ENCODE measurements around the gene CDKN1A. TPM values are rescaled to one million over a fixed set of nuclear protein-coding genes. Genes with fewer than 3 reads are reported as not detected.

Gene CDKN1A
- total RNA-seq, 1 donor from 2014 or later: 45.3 TPM

DNA sequence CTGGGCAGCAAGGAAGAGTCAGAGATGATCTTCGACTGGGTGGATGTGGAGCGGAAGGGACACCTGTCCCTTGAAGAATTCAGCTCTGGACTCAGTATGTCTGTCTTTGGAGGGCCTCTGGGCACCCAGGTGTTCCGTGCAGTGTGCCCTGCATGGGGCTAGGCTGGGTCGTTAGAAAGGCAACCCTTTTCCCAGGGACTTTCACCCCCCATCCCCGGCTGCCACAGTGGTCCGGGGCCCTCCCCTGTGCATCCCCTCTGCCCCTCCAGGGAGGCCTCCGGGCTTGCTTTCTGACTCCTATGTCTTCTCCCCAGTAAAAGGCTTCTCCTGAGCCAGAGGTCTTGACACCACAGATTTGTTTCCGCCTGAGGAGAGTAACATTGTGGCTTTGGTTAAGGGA lies 35.3 kb downstream of the CDKN1A start:
- intact Hi-C loops (cut with micrococcal nuclease): no loop called here
- no peaks in the 10 kb centered on the region for H3K9me3 Mint-ChIP-seq
- DNase-seq (ENCODE audit: low spot score): no peak

GRCh38 chr6:36714511-36714910 lies 36.0 kb downstream of the CDKN1A start:
- Mint-ChIP-seq H3K27ac (no peak overlapping the region), H3K27me3 (ENCODE audit: low read depth) (peaks cover 3% of the 10 kb centered on the region), H3K9me3 (no peaks in the 10 kb centered on the region), H3K4me1 (ENCODE audit: low read depth) (no peaks in the 10 kb centered on the region), H3K36me3 (ENCODE audit: low read depth) (no peaks in the 10 kb centered on the region), H3K4me3 (ENCODE audit: low read depth) (no peak overlapping the region)
- intact Hi-C loops (cut with micrococcal nuclease): no loop called here
- no peak for DNase-seq (ENCODE audit: low spot score)

More for the DNA sequence above, 35.3 kb downstream of the CDKN1A start:
- Mint-ChIP-seq H3K27me3 (ENCODE audit: low read depth) (peaks cover 3% of the 10 kb centered on the region), H3K27ac (no peak overlapping the region), H3K4me3 (ENCODE audit: low read depth) (no peak overlapping the region), H3K4me1 (ENCODE audit: low read depth) (no peaks in the 10 kb centered on the region), H3K36me3 (ENCODE audit: low read depth) (no peaks in the 10 kb centered on the region)

DNA sequence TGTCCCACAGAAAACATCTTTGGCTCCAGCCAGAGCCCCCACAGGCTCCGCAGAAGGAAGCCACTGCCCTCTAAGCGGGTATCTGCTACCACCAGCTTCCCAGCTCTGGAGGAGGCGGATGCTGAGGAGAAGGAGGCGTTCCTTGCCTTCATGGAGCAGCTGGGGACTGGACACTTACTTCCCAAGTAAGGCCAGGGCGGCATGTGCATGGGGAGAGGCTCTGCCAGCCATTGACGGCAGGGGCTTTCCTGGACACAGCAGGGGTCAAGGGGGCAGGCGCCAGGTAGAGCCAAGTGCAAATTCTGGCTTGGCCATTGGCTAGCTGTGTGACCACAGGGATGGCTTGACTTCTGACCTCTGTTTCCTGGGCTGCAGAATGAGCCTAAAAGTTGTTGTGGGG lies 37.0 kb downstream of the CDKN1A start:
- no peaks in the 10 kb centered on the region for H3K4me1 Mint-ChIP-seq (ENCODE audit: low read depth)
- H3K9me3 Mint-ChIP-seq: no peaks in the 10 kb centered on the region
- DNase-seq (ENCODE audit: low spot score): no peak
- no peaks in the 10 kb centered on the region for H3K36me3 Mint-ChIP-seq (ENCODE audit: low read depth)
- H3K4me3 Mint-ChIP-seq (ENCODE audit: low read depth): no peak overlapping the region
- H3K27ac Mint-ChIP-seq: no peak overlapping the region
- intact Hi-C loops (cut with micrococcal nuclease): no loop called here
- no peaks in the 10 kb centered on the region for H3K27me3 Mint-ChIP-seq (ENCODE audit: low read depth)

DNA sequence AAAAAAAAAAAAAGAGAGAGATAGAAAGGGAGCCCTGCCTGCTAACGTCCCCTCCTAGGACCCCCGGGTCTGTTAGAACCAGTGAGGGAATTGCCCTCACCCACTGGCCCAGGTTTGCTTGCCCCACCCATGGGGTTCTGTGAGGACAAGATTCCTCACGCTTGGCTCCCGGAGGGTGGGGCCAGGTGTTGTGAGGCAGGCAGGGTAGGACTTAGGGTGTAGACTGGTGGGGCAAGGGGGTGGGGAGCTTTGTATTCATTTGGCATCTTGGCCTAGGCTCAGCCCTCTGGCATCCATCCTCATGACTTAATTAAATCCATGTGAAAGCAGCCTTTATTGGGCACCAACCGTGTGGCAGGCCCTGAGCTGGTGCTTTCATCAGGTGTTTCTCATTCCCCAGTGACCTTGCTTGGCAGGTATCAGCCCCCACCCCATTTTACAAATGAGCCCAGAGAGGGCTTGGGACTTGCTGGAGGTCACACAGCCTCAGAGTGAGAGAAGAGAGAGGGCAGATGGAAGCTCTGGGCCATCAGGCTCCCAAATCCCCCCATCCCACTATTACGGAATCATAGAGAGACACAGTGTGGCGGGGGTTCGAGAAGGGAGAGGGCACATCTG lies 38.1 kb downstream of the CDKN1A start:
- H3K27me3 Mint-ChIP-seq (ENCODE audit: low read depth): no peaks in the 10 kb centered on the region
- H3K36me3 Mint-ChIP-seq (ENCODE audit: low read depth): no peaks in the 10 kb centered on the region
- no peak overlapping the region for H3K4me3 Mint-ChIP-seq (ENCODE audit: low read depth)
- no peak overlapping the region for H3K27ac Mint-ChIP-seq
- intact Hi-C loops (cut with micrococcal nuclease): no loop called here
- no peaks in the 10 kb centered on the region for H3K4me1 Mint-ChIP-seq (ENCODE audit: low read depth)
- DNase-seq (ENCODE audit: low spot score): no peak
- H3K9me3 Mint-ChIP-seq: no peaks in the 10 kb centered on the region

DNA sequence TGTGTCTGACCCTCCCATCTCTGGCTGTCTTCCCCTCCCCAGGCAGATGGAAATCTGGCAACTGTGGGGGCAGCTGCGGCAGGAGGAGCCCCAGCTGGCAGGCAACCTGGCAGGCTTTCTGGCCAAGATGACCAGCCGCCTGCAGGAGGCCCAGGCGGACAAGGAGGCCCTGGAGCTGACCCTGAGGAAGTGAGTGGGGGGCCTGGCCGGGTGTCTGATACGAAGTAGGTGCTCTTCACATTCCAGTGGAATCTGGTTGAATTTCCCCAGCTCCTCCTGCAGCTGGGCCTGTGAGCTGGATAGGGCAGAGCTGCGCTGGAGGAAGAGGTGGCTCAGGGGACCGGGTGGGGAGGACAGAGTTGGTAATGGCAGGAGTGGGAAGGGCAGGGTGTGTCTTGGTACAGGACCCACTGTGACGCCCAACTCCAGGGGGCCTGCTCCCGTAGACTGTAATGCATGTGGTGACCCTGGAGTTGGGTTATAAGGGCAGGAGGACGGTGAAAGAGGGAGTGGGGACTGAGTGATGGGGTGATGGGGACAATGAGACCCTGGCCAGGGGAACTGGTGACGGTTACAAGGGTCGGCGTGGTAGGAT lies 38.8 kb downstream of the CDKN1A start:
- Mint-ChIP-seq H3K36me3 (ENCODE audit: low read depth) (no peaks in the 10 kb centered on the region), H3K27ac (no peak overlapping the region), H3K4me3 (ENCODE audit: low read depth) (no peak overlapping the region), H3K27me3 (ENCODE audit: low read depth) (no peaks in the 10 kb centered on the region), H3K9me3 (no peaks in the 10 kb centered on the region), H3K4me1 (ENCODE audit: low read depth) (no peaks in the 10 kb centered on the region)
- no peak for DNase-seq (ENCODE audit: low spot score)
- intact Hi-C loops (cut with micrococcal nuclease): no loop called here

GRCh38 chr6:36717871-36718540 lies 39.5 kb downstream of the CDKN1A start:
- H3K4me1 Mint-ChIP-seq (ENCODE audit: low read depth): no peaks in the 10 kb centered on the region
- intact Hi-C loops (cut with micrococcal nuclease): no loop called here

DNA sequence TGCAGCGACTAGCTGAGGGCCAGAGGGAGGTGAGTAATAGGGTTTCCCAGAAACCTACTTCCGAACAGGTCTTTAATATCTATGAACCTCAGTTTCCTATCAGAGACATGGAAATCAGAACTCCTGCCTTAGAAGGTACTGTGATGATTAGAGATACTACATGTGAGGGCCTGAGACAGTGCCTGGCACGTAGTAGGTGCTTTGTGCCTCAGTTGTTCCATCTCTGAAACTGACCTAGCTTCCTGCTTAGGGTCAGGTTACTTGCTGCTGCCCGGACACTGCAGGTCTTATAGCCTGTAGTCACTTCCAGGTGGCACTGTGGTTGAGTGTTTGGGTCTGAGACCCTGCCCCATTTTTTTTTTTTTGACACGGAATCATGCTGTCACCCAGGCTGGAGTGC lies 40.0 kb downstream of the CDKN1A start:
- H3K4me1 Mint-ChIP-seq (ENCODE audit: low read depth): no peaks in the 10 kb centered on the region
- no peak for DNase-seq (ENCODE audit: low spot score)
- intact Hi-C loops (cut with micrococcal nuclease): no loop called here
- H3K9me3 Mint-ChIP-seq: no peaks in the 10 kb centered on the region
- no peaks in the 10 kb centered on the region for H3K27me3 Mint-ChIP-seq (ENCODE audit: low read depth)
- no peak overlapping the region for H3K4me3 Mint-ChIP-seq (ENCODE audit: low read depth)
- no peak overlapping the region for H3K27ac Mint-ChIP-seq
- H3K36me3 Mint-ChIP-seq (ENCODE audit: low read depth): no peaks in the 10 kb centered on the region

More at GRCh38 chr6:36717871-36718540, 39.5 kb downstream of the CDKN1A start:
- no peak for DNase-seq (ENCODE audit: low spot score)
- Mint-ChIP-seq H3K9me3 (no peaks in the 10 kb centered on the region), H3K27ac (no peak overlapping the region), H3K36me3 (ENCODE audit: low read depth) (no peaks in the 10 kb centered on the region), H3K27me3 (ENCODE audit: low read depth) (no peaks in the 10 kb centered on the region), H3K4me3 (ENCODE audit: low read depth) (no peak overlapping the region)

- Mint-ChIP-seq H3K4me3 (ENCODE audit: low read depth) (no peak overlapping the region), H3K4me1 (ENCODE audit: low read depth) (no peaks in the 10 kb centered on the region), H3K27me3 (ENCODE audit: low read depth) (no peaks in the 10 kb centered on the region), H3K27ac (no peak overlapping the region), H3K36me3 (ENCODE audit: low read depth) (no peaks in the 10 kb centered on the region), H3K9me3 (no peaks in the 10 kb centered on the region)
- DNase-seq (ENCODE audit: low spot score): no peak
- intact Hi-C loops (cut with micrococcal nuclease): no loop called here
Observed at GRCh38 chr6:36719126-36719525, 40.6 kb downstream of the CDKN1A start.

GRCh38 chr6:36720251-36721141 lies 42.0 kb downstream of the CDKN1A start:
- no peaks in the 10 kb centered on the region for H3K9me3 Mint-ChIP-seq
- H3K36me3 Mint-ChIP-seq (ENCODE audit: low read depth): no peaks in the 10 kb centered on the region
- H3K27me3 Mint-ChIP-seq (ENCODE audit: low read depth): no peaks in the 10 kb centered on the region
- H3K27ac Mint-ChIP-seq: no peak overlapping the region
- no peak overlapping the region for H3K4me3 Mint-ChIP-seq (ENCODE audit: low read depth)
- intact Hi-C loops (cut with micrococcal nuclease): no loop called here
- peaks cover 3% of the 10 kb centered on the region for H3K4me1 Mint-ChIP-seq (ENCODE audit: low read depth)
- DNase-seq (ENCODE audit: low spot score): no peak

GRCh38 chr6:36721369-36722140 lies 43.0 kb downstream of the CDKN1A start:
- H3K27ac Mint-ChIP-seq: no peak overlapping the region
- no peaks in the 10 kb centered on the region for H3K27me3 Mint-ChIP-seq (ENCODE audit: low read depth)
- intact Hi-C loops (cut with micrococcal nuclease): no loop called here
- no peak for DNase-seq (ENCODE audit: low spot score)
- H3K4me1 Mint-ChIP-seq (ENCODE audit: low read depth): peaks cover 3% of the 10 kb centered on the region
- H3K36me3 Mint-ChIP-seq (ENCODE audit: low read depth): no peaks in the 10 kb centered on the region
- no peak overlapping the region for H3K4me3 Mint-ChIP-seq (ENCODE audit: low read depth)
- H3K9me3 Mint-ChIP-seq: no peaks in the 10 kb centered on the region

DNA sequence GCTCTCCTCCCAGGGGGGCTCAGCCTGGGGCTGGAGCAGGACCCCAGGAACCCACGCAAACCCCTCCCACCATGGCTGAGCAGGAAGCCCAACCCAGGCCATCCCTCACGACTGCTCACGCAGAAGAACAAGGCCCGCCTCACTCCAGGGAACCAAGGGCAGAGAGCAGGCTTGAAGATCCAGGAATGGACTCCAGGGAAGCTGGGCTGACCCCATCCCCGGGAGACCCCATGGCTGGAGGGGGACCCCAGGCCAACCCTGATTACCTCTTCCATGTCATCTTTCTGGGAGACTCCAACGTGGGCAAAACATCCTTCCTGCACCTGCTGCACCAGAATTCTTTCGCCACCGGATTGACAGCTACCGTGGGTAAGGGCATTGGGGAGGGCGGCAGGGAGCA lies 43.9 kb downstream of the CDKN1A start:
- Mint-ChIP-seq H3K27ac (no peak overlapping the region), H3K36me3 (ENCODE audit: low read depth) (no peaks in the 10 kb centered on the region), H3K27me3 (ENCODE audit: low read depth) (no peaks in the 10 kb centered on the region), H3K9me3 (no peaks in the 10 kb centered on the region), H3K4me1 (ENCODE audit: low read depth) (peaks cover 9% of the 10 kb centered on the region), H3K4me3 (ENCODE audit: low read depth) (no peak overlapping the region)
- no peak for DNase-seq (ENCODE audit: low spot score)
- intact Hi-C loops (cut with micrococcal nuclease): no loop called here

DNA sequence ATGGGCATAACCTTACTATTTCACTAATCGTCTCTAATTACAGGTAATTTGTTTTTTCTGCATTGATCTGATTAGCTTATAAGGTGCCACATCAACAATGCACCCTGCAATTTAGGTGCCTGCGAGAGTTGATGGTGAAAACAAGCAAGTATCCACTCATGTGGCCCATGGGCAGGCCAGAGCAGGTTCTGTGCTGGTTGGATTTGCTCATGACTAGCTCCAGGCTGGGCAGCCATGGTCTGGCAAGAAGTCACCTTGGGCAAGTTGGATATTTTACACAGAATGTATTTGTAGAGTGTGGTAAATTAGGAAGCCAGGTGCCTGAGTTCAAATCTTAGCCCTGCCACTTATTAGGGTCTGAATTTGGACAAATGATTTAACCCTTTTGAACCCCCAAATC lies 44.4 kb downstream of the CDKN1A start:
- no peaks in the 10 kb centered on the region for H3K9me3 Mint-ChIP-seq
- intact Hi-C loops (cut with micrococcal nuclease): no loop called here
- no peaks in the 10 kb centered on the region for H3K27me3 Mint-ChIP-seq (ENCODE audit: low read depth)
- no peak overlapping the region for H3K27ac Mint-ChIP-seq
- no peaks in the 10 kb centered on the region for H3K36me3 Mint-ChIP-seq (ENCODE audit: low read depth)
- H3K4me3 Mint-ChIP-seq (ENCODE audit: low read depth): no peak overlapping the region
- H3K4me1 Mint-ChIP-seq (ENCODE audit: low read depth): peaks cover 14% of the 10 kb centered on the region
- no peak for DNase-seq (ENCODE audit: low spot score)
